PFSK-1 (cell line): ENCODE results near the gene HDGFL3.

Experiments
- FOXP2 ChIP-seq: optimal IDR thresholded peaks from 2 replicates; pipeline ENCODE3; 2011; ENCODE audit warnings: borderline replicate concordance, control low read depth, inconsistent platforms; ENCODE audit not compliant: insufficient read depth; ENCODE audit errors: extremely low read length, extremely low read depth
- POLR2AphosphoS5 ChIP-seq: IDR thresholded peaks from 2 replicates; pipeline ENCODE4 v1.6.1; 2012; ENCODE audit warnings: low read depth, mild to moderate bottlenecking, control low read depth, low read length, moderate library complexity
- REST ChIP-seq, 2 experiments: IDR thresholded peaks; 2 replicates each; pipeline versions ENCODE4 v1.6.1 to v1.8.0; 2011 to 2012; ENCODE audit warnings: low read depth in 2 of 2, low read length in 2 of 2, control low read depth in 1 of 2, inconsistent platforms in 1 of 2, mild to moderate bottlenecking in 1 of 2, moderate library complexity in 1 of 2; ENCODE audit not compliant: insufficient read depth in 1 of 2
- SIN3A ChIP-seq: IDR thresholded peaks from 2 replicates; pipeline ENCODE4 v1.6.1; 2012; ENCODE audit warnings: mild to moderate bottlenecking, low read length, moderate library complexity, borderline replicate concordance; ENCODE audit not compliant: insufficient read depth
- TAF1 ChIP-seq: IDR thresholded peaks from 2 replicates; pipeline ENCODE4 v1.6.1; 2012; ENCODE audit warnings: low read length, control low read depth, borderline replicate concordance; ENCODE audit not compliant: insufficient read depth

HDGFL3 gene

DNA sequence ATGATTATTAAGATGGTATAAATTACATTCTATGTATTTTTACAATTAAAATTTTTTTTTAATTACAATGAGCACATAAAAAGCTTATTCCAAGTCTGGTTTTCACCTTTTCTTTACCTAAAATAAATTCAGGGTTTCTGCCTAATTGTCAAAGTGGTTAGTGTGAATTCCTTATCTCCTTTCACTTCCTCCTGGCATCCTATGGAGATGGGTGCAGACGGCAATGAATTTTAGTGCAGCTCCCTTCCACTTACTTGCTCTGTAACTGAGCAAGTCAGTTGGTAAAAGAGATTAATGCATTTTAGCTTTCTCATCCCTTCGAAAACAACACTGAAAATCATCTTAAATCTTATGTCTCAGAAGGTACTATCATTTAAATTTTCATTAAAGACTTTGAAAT lies 13.1 kb downstream of the HDGFL3 start:
- TF ChIP-seq REST (IDR thresholded peaks at IDR 0.05; ENCODE audit: insufficient read depth in 1 of 2, low read depth in 2 of 2, low read length in 2 of 2): no peak
- no peak for TF ChIP-seq FOXP2
- TF ChIP-seq POLR2AphosphoS5: no peak
- TF ChIP-seq SIN3A: no peak
- no peak for TF ChIP-seq TAF1

DNA sequence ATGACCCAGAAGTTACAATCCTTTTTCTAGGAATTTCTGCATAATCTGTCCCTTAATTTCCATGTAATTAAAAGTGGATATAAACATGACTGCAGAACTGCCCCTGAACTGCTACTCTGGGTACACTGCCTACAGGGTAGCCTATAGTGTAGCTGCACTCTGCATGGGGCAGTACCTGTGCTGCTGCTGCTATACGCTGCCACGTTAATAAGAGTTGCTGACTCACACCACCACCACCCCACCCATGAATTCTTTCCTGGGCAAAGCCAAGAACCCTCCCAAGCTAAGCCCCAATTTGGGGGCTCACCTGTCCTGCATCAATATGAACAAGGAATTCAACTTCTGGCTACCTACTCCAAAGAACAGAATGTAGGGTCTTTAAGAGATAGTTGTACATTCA lies 13.9 kb downstream of the HDGFL3 start:
- TF ChIP-seq POLR2AphosphoS5 (no peak), FOXP2 (no peak), SIN3A (no peak), TAF1 (no peak), REST (IDR thresholded peaks at IDR 0.05; ENCODE audit: insufficient read depth in 1 of 2, low read depth in 2 of 2, low read length in 2 of 2) (no peak)

DNA sequence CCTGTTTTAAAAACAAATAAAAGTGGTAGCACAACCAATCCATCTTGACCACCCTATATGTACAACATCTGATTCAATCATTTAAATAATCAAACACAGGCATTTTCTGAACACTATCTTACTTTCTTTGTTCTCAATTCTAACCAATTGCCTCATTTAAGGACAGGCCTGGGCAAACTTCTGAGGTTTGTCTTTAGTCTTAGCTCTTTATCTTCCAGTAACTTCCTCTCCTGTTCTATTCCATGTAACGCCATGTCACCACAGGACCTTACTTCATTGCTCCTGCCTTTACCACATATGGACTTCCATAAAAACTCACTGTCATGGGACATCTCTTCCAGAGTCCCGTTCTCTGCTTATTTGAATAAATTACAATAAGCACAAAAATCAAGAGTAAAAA lies 14.9 kb downstream of the HDGFL3 start:
- TF ChIP-seq TAF1 (no peak), SIN3A (no peak), REST (IDR thresholded peaks at IDR 0.05; ENCODE audit: insufficient read depth in 1 of 2, low read depth in 2 of 2, low read length in 2 of 2) (no peak), FOXP2 (no peak), POLR2AphosphoS5 (no peak)

- TF ChIP-seq TAF1: no peak
- TF ChIP-seq SIN3A: no peak
- TF ChIP-seq REST (IDR thresholded peaks at IDR 0.05; ENCODE audit: insufficient read depth in 1 of 2, low read depth in 2 of 2, low read length in 2 of 2): no peak
- TF ChIP-seq POLR2AphosphoS5: no peak
- no peak for TF ChIP-seq FOXP2
Observed at GRCh38 chr15:83190450-83190849, 17.2 kb downstream of the HDGFL3 start.

DNA sequence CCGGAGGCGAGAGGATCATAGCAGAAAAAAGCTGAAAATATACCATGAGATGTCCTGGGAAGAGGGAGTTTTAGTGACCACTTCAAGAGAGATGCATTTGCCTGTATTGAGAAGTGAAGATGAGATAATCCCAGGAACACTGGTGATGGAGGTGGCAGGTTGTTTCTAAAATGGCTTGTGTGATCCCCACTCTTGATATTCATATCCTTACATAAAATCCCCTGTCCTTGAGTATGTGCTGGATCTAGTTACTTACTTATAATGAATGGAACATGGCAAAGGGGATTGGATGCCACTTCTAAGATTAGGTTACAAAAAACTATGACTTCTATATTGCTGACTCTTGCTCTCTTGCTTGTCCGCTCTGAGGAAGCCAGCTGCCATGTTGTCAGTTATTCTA lies 22.1 kb downstream of the HDGFL3 start:
- no peak for TF ChIP-seq TAF1
- TF ChIP-seq POLR2AphosphoS5: no peak
- TF ChIP-seq FOXP2: no peak
- no peak for TF ChIP-seq SIN3A
- TF ChIP-seq REST (IDR thresholded peaks at IDR 0.05; ENCODE audit: insufficient read depth in 1 of 2, low read depth in 2 of 2, low read length in 2 of 2): no peak
